ENCODE data around the gene BATF.

The BATF gene

DNA sequence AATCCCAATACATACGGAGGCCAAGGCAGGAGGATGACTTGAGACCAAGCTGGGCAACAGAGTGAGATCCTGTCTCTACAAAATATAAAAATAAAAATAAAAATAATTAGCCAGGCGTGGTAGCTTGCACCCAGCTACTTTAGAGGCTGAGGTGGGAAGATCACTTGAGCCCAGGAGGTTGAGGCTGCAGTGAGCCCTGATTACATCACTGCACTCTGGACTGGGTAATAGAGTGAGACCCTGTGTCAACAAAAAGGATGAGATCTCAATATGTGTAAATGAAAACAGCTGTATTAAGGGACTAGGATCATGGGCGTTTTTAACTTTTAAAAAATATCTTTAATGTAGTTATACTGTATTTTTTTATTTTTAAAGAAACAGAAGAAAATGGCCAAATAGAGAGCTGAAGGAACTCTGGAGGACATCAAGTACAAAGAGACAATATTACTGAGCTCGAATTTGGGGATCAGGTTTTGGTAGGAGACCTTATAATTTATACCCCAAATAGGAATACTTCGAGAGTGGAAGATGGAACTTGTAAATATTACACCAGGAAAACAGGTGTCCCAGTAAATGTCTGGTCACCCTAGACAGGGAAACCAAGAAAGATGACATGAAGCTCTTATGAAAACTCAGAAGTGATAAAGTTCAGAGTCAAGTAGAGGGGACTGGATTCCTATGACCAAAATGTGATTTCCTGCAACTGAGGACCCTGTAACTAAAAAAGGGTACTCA is 13.1 kb downstream of the BATF start:
- DNase-seq = no peak

- no peak for DNase-seq
Observed at GRCh38 chr14:75537071-75537470, 14.8 kb downstream of the BATF start.

GRCh38 chr14:75539162-75539560 is 16.9 kb downstream of the BATF start:
- DNase-seq = no peak

DNA sequence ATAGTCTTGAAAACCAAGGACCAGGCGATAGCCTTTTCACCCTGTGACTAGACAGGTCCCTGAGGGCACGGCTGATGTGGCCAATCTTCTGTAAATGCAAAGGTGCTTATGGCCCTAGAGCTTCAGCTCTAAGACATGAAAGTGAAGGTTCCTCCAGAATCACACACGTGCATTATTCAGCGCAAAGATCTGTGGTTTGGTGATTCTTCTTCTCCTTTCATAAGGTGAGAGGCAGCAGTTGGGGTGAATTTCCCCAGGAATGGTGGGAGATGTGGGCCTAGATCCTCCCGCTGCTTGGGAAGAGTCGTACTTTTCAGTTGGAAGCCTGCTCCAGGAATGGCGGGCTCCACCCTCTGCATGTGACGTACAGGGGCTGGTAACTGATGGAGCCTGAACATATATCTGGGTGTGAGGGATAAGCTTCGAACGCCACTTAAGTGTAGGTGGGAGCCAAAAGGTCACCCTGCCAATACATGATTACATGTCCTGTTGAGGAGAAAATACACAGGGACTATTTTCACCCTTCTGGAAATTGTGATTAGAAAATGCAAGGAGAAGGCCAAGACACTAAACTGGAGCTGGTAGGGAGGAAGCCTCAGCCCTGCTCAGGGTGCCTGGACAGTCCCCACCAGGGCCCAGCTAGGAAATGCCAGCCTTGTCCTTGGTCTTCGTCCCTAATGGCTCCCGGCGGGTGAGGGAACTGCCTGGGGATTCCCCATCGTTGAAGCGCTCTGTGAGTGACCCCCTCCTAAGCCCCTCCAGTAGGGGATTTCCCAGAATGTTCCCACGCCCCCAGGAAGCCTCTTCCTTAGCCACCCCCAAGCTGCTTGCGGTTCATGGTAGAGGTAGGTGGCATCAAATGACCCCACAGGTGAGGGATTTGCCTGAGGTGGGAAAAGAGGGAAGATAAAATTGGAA is 17.6 kb downstream of the BATF start:
- DNase-seq = no peak

DNA sequence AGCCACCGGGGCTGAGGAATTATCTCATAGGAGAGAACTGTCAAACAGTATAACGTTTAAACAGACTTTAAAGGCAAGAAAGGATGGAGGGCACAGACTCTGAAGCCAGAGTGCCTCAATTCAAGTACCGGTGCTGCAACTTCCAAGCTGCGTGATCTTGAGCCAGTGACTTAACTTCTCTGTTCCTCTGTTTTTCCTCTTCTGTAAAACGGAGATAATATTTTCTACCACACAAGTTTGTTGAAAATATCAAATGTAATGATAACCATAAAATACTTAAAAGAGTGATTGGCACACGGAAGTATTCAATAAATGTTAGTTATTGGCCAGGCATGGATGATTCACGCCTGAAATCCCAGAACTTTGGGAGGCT is 18.2 kb downstream of the BATF start:
- no peak for DNase-seq

DNA sequence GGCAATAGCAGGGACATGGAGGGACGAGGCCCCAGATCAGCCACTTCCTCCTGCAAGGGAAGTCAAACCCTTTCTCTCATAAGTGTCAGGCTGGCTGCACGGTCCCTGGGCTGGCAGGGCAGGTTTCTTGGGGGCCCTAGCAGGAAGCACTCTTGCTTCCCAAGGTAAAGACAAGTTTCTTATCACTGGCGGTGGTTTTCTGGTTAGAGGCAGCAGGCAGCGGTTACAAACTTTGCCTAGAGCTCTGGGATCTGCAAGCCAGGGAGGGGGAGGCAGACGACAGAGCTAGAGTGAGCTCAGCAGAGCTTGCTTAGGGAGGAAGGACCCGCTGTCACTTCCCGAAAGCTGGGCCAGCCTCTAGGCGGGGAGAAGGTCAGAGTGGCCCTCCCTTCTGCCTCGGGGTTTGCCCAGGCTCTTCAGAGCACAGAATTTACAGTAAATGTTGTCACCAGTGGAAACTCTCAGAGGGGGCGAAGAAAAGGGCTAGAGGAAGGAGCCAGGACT is 20.4 kb downstream of the BATF start:
- DNase-seq = no peak

GRCh38 chr14:75543253-75543652 is 21.0 kb downstream of the BATF start:
- DNase-seq = no peak

GRCh38 chr14:75543786-75544185 is 21.5 kb downstream of the BATF start:
- DNase-seq = no peak

- no peak for DNase-seq
Observed at GRCh38 chr14:75545907-75546306, 23.6 kb downstream of the BATF start.

- no peak for DNase-seq
Observed at GRCh38 chr14:75547552-75548250, 25.4 kb downstream of the BATF start.

DNA sequence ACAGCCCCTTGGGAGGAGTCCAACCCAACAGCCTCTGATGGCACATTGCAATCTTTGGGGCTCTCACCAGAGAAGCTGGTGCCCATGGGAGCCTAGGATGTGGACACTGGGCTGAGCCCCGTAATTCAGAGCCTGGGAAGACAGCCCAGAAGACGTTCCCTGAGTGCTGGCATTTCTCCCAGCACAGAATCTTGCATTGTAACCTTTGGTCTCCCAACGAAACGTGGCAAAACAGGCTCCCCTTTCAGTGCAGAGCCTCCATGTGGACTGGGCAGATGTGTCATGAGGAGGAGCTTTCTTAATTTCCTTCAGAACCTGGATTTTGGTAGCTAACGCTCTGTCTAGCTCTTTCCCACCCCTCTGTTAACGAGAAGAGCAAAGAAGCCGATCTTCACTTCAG is 26.3 kb downstream of the BATF start:
- no peak for DNase-seq

- no peak for DNase-seq
Observed at GRCh38 chr14:75549169-75549568, 26.9 kb downstream of the BATF start.

DNA sequence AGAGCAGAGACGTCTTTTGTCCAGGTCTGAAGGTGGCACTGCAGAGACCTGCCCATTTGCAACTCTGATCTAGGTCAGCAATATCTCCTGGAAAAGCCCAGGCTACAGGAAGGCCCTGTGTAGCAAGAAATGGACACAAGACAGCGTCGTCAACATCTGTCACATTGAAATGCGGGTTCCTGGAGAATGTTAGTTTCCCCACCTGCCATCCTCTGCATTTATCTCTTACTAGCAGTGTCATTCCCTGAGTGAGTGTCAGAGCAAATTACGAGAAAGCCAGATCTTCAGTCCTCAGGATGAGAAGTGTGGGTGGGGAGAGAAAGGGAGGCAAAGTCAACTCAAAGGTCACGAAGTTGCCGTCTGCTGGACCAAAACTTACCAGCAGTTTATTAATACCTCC is 28.8 kb downstream of the BATF start:
- no peak for DNase-seq

DNA sequence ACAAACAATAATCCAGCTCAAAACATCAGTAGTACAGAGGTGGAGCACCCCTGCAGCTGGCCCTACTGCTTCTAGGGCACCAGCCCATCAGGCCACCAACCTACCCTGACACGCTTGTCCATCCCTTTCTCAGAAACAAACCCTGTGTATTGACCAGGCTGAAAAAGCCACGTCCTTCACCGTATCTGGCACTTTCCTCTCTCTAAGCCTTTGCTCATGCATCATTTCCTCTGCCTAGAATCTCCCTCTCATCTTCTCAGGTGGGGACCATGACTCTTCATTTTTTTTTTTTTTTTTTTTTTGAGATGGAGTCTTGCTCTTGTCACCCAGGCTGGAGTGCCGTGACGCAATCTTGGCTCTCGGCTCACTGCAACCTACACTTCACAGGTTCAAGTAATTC is 30.9 kb downstream of the BATF start:
- DNase-seq = no peak

DNA sequence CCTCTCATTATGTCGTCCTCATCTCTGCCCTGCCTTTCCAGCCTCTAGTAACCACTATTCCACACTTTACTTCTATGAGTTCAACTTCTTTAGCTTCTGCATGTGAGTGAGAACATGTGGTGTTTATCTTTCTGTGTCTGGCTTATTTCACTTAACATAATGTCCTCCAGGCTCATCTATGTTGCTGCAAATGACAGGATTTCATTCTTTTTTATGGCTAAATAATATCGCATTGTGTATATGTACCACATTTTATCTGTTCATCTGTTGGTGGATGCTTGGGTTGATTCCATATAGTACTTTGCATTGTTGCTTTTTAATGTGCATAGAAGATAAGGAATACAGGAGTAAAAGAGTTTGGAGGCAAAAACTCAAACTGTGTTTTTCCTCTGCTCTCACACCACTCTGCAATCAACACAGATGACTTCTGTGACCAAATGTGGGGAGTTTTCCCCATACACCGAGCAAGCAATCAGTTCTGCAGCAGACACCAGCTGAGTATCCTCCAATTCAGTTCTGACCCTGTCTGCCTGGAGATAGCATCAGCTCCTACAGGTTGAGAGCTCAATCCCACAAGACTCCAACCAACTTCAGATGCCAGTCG is 31.6 kb downstream of the BATF start:
- no peak for DNase-seq

DNA sequence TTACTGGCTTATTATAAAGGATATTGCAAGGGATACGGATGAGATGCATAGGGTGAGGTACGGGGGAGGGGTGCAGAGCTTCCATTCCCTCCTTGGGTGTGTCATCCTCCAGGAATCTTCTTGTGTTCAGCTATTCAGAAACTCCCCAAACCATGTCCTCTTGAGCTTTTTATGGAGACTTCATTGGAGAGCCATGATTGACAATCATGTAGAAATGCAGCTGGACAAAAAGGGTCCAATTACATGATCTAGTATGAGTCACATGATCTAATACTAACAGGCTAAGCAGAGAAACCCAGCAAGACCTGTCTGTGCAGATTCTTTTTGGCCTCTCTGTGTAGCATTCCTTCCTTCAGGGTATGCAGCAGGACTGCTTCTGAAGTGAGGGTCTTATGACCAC is 32.2 kb downstream of the BATF start:
- no peak for DNase-seq

GRCh38 chr14:75558440-75558839 is 36.2 kb downstream of the BATF start:
- no peak for DNase-seq

GRCh38 chr14:75559045-75559444 is 36.8 kb downstream of the BATF start:
- DNase-seq = no peak

DNA sequence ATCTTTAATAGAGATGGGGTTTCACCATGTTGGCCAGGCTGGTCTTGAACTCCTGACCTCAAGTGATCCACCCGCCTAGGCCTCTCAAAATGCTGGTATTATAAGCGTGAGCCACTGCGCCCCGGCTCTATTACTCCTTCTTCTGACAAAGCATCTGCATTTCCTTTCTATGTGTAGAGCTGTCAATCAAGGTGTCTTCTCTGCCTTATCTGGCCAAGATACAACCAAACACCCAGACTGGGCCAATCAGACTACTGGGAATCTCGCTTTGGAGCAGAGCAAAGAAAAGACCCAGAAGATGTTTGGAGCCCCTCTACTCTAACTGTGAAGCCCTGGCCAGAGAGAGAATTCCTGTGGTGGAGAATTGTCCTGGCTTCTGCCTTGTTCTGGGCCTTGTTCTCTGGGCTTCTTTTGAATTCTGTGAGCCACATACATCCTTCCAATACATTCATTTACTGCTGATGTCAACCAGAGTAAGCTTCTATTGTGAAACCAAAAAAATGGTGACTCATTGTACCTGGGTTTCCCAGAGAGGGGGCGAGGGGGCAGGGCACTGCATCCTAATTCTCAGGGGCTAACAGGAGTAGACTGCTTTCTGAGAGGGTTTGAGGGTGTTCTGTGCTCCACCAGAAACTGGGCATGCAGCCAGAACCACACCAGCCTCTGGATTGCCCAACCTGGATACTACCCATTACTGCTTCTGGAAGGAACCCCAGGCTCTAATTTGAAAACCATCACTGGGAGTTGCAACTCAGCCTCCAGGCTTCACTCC is 37.4 kb downstream of the BATF start:
- DNase-seq = no peak

- DNase-seq = peak; percentile 59 to 65
Observed at GRCh38 chr14:75561013-75561432, 38.8 kb downstream of the BATF start.

DNA sequence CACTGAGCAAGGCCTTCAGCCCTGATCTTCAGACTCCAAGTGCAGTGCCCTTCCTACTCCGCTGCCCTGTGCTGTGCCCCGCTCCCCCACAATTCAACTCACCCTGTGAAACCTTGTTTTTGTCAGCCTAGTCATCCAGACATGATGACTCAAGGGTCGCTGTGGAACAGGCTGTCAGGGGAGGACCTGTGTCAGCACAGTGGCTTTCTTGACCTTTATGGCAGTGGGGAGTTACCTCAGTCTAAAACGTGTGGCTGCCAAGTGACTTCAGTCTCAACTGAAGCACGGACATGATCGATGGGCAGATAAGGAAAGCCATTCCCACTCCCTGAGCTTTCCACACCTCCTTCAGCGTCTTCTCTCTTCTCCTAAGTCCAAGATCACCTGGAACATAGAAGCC is 39.8 kb downstream of the BATF start:
- no peak for DNase-seq

DNA sequence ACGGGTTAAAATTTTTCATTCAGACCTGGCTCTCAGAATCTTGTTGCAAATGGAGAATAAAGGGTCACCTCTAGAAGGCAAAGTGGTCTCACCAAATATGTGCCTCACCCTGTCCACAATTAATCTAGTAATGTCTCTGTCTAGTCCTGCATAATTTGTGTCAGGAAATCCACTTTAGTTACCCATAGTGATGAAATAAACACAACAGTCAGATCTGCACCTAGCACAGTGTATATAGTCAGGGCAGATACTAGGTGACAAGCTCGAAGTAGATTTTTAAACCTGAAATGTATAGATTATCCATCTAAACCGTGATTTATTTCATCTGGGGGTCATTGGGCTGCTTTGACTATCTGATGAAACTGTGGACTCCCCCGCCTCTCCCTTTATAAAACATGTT is 40.2 kb downstream of the BATF start:
- DNase-seq = no peak

All from SHP77 (cell line).